ENCODE data around the gene MICALL1.

DNA sequence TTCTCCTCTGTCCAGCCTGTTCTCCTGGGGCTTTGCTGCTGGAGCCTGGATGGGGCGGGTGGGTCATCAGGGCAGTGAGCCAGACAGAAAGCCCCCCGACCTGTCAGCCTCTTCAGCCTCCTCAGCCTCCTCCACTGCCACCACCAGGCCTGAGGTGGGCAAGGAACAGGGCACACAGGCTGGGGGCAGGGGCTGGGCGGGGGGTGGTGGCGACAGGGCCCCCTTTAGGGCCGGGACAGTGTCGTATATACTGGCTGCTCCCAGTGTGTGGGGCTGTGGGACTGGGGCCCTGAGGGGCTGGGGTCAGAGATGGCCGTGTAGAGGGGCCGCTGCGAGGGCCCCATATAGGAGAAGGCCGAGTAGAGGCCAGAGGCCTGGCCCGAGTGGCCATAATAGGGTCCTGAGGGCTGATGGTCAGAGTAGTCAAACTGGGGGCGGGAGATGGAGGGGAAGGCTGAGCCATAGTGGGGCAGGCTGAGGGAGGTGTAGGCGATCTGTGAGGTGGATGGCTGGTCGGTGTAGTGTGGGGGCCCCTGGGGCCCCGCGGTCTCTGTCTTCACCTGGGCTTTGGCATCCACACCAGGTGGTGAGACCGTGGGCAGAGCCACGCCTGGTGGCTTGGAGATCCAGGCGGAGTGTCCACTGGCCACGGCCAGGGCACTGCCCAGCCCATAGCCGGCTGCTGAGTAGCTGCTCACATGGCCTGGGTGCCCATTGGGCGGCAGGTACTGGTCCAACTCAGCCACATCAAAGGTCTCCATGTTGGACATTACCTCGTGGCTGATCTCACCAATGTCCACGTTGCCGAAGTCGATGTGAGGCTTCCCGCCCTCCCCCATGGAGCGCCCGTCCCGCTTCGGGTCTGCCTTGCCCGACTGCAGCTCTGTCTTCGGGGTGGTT lies 67.4 kb downstream of the MICALL1 start:
- TF ChIP-seq SIN3A (IDR thresholded peaks at IDR 0.05; ENCODE audit: borderline replicate concordance, insufficient read depth, low read length) (no peak), POLR2AphosphoS5 (IDR thresholded peaks at IDR 0.05; ENCODE audit: low read depth, low read length) (no peak), FOXP2 (optimal IDR thresholded peaks at IDR 0.05; ENCODE audit: borderline replicate concordance, extremely low read depth, extremely low read length, insufficient read depth) (no peak)
